Activated CD8-positive, alpha-beta T cell treated with anti-CD3 and anti-CD28 coated beads for 36 hours (primary cell): ENCODE measurements around the gene MRPL28. TPM values are rescaled to one million over a fixed set of nuclear protein-coding genes. Genes with fewer than 3 reads are reported as not detected.
"Not testable (repeated sequence)": the region's sequence is repeated elsewhere in the genome, so short reads cannot be mapped to it uniquely, and the experiment has no call there.

Source experiments
- ATAC-seq: fragments of 200-7000 bp; cut with Tn5 transposase; one replicate; pipeline ENCODE4 v1.10.0; 2021; ENCODE audit warnings: mild to moderate bottlenecking, moderate library complexity
- CTCF ChIA-PET: fragments of 350-600 bp; sonication (Branson Sonifier 250); formaldehyde crosslinking; loops from one replicate; lab custom pipeline; 2021; ENCODE audit warnings: antibody characterized with exemption; lab: Charles Lee
- POLR2A ChIA-PET: fragments of 350-600 bp; sonication (Branson Sonifier 250); formaldehyde crosslinking; loops from one replicate; lab custom pipeline; 2021; ENCODE audit warnings: antibody characterized with exemption; lab: Charles Lee
- DNase-seq: peaks from one replicate; pipeline ENCODE4 v3.0.0-alpha.2; 2020
- H3K27ac Mint-ChIP-seq: one replicate; pipeline ENCODE4 v1.8.0; 2021; ENCODE audit warnings: mild to moderate bottlenecking, mixed read lengths
- H3K27me3 Mint-ChIP-seq: one replicate; pipeline ENCODE4 v1.8.0; 2021; ENCODE audit warnings: mixed read lengths
- H3K36me3 Mint-ChIP-seq: one replicate; pipeline ENCODE4 v1.8.0; 2021; ENCODE audit warnings: low read depth, mixed read lengths
- H3K4me1 Mint-ChIP-seq: one replicate; pipeline ENCODE4 v1.8.0; 2021; ENCODE audit warnings: low read depth, mixed read lengths
- H3K4me3 Mint-ChIP-seq: one replicate; pipeline ENCODE4 v1.8.0; 2021; ENCODE audit warnings: mild to moderate bottlenecking, moderate library complexity, mixed read lengths
- H3K9me3 Mint-ChIP-seq: one replicate; pipeline ENCODE4 v1.8.0; 2021; ENCODE audit warnings: mixed read lengths
- intact Hi-C: fragments of 100-400 bp; cut with micrococcal nuclease; formaldehyde crosslinking; loops from one replicate; pipeline ENCODE4 v1.10.0; 2022
- total RNA-seq, 2 experiments: library from RNA; stranded (reverse); gene quantifications; one replicate each; pipeline ENCODE4 v1.2.3, GENCODE V29; 2021
- TF ChIP-seq, protein P1 (sequence below): fragments of 200-600 bp; IDR thresholded peaks from one replicate; pipeline ENCODE4 v1.8.0; 2022; ENCODE audit warnings: antibody characterized with exemption, mild to moderate bottlenecking

Gene MRPL28
- total RNA-seq, 2 experiments from 2014 or later, result 95.0 to 98.2 TPM

DNA sequence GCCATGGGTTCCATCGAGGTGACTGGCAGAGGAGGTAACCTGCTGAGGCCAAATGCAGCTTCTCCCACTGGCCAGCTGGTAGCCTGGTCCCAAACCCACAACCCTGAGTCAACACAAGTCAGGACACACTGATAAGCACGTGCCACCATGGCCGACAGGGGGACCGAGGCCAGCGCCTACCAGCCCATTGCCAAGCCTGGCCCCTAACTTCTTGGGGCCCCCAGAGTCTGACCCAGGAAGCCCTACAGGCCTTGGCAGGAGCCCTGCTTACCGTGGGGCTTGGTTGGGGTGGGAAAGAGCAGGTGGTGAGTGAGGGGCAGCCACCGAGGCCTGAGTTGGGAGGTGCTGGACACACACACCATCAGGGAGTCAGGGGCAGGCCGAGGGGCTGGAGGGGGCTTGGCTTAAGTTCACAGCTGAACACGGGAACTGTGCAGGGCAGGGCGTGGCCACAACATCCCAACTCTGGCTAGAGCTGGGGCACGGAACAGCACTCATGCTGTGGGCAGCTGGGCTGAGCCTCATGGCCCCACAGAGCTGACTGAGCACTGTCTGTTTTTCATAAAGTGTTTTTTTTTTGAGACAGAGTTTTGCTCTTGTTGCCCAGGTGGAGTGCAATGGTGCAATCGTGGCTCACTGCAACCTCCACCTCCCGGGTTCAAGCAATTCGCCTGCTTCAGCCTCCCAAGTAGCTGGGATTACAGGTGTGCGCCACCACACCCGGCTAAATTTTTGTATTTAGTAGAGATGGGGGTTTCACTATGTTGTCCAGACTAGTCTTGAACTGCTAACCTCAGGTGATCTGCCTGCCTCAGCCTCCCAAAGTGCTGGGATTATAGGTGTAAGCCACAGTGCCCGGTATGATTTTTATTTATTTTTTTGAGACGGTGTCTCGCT is 5.5 kb downstream of the MRPL28 start:
- intact Hi-C loops, result no loop called here
- Mint-ChIP-seq H3K27me3 (no peaks in the 10 kb centered on the region), H3K36me3 (peaks cover 13% of the 10 kb centered on the region), H3K27ac (no peak overlapping the region), H3K4me1 (peaks cover 10% of the 10 kb centered on the region), H3K4me3 (no peak overlapping the region), H3K9me3 (no peaks in the 10 kb centered on the region)
- ChIA-PET CTCF (interaction anchor here (1.2 kb wide), 1 partner anchor 249 kb away, joined by 3 read pairs; no protein-coding TSS in a partner anchor), POLR2A (interaction anchor here (0.7 to 1.0 kb wide), 2 partner anchors 10 to 137 kb away, joined by 3 read pairs; no protein-coding TSS in a partner anchor)
- TF ChIP-seq, protein P1, sequence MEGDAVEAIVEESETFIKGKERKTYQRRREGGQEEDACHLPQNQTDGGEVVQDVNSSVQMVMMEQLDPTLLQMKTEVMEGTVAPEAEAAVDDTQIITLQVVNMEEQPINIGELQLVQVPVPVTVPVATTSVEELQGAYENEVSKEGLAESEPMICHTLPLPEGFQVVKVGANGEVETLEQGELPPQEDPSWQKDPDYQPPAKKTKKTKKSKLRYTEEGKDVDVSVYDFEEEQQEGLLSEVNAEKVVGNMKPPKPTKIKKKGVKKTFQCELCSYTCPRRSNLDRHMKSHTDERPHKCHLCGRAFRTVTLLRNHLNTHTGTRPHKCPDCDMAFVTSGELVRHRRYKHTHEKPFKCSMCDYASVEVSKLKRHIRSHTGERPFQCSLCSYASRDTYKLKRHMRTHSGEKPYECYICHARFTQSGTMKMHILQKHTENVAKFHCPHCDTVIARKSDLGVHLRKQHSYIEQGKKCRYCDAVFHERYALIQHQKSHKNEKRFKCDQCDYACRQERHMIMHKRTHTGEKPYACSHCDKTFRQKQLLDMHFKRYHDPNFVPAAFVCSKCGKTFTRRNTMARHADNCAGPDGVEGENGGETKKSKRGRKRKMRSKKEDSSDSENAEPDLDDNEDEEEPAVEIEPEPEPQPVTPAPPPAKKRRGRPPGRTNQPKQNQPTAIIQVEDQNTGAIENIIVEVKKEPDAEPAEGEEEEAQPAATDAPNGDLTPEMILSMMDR, result no peak
- DNase-seq (no peak), ATAC-seq (no peak)

DNA sequence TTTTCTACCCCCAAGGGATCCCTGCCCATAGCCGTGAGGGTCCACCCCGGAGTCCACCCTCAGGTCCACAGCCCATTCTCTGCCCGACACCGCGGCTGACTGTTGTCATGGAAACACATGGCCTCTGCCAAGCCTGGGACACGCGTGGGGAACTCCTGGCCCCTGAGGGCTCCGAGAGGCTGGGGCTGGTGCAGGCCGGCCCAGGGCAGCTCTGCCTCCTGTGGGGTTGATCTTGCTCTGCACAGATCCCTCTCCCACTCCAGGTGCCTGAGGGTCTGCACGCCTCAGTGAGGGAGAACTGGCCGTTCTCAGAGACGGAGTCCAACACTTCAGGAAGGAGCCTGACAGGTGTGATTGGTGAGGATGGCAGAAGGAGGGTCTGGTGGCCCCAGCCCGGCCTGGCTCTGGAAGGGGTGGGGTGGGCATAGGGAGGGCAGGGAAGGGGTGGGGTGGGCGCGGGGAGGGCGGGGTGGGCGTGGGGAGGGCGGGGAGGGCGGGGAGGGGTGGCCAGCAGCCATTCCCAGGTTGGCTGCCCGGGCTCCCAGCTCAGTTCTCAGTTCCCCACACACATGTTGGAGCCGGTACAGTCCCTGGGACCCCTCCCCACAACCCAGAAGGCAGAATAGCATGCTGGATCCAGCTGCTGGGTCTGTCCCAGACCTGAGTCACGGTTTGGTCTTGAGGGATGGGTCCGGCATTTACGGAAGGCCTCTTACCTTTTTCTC is 6.4 kb downstream of the MRPL28 start:
- DNase-seq (no peak), ATAC-seq (no peak)
- no peaks in the 10 kb centered on the region for H3K27me3 Mint-ChIP-seq
- intact Hi-C loops, result no loop called here
- TF ChIP-seq, protein P1, result no peak
- H3K9me3 Mint-ChIP-seq, result no peaks in the 10 kb centered on the region
- H3K27ac Mint-ChIP-seq, result no peak overlapping the region
- H3K4me3 Mint-ChIP-seq, result no peak overlapping the region
- peaks cover 5% of the 10 kb centered on the region for H3K36me3 Mint-ChIP-seq
- ChIA-PET POLR2A (no interaction called here), CTCF (interaction anchor here (2.2 to 2.4 kb wide), 2 partner anchors 257 to 298 kb away, joined by 9 to 20 read pairs; no protein-coding TSS in a partner anchor)
- peaks cover 6% of the 10 kb centered on the region for H3K4me1 Mint-ChIP-seq

DNA sequence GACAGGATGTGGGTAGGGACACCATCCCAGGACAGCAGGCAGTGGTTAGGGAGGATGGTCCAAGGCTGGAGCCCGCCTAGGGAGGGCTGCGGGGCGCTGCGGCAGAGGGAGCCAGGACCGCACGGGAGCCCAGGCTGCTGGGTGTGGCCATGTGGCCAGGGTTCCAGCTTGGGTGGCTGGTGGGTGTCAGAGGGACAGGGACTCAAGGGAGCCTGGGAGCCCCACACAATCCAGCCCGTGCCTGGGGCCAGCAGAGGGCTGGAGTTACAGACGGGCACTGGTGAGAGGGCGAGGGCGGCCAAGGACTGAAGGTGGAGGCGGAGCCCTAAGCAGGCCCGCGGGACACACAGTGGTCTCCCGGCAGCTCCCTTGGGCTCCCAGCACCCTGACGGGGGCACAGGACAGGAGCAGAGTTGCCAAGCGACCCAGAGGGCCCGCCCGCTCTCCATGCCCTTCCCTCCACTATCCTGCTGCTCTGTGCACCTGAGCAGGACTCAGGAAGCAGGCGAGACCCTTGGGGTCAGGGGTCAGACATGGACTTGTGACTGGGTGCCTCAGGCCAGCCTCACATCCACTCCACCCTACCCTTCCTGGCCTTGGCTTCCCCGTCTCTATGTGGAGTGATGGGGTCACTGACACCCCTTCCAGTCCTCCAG is 7.1 kb downstream of the MRPL28 start:
- Mint-ChIP-seq H3K36me3 (peaks cover 4% of the 10 kb centered on the region), H3K4me1 (peaks cover 6% of the 10 kb centered on the region), H3K27ac (no peak overlapping the region), H3K27me3 (no peaks in the 10 kb centered on the region), H3K4me3 (no peak overlapping the region), H3K9me3 (no peaks in the 10 kb centered on the region)
- POLR2A ChIA-PET, result interaction anchor here (0.9 kb wide), 1 partner anchor 135 kb away, joined by 5 read pairs; no protein-coding TSS in a partner anchor
- DNase-seq (no peak), ATAC-seq (no peak)
- intact Hi-C loops, result no loop called here
- TF ChIP-seq, protein P1, result no peak
- CTCF ChIA-PET, result interaction anchor here (0.8 to 2.4 kb wide), 10 partner anchors 13 to 297 kb away, joined by 3 to 20 read pairs (median 6); partner anchors contain the start of gene LUC7L

DNA sequence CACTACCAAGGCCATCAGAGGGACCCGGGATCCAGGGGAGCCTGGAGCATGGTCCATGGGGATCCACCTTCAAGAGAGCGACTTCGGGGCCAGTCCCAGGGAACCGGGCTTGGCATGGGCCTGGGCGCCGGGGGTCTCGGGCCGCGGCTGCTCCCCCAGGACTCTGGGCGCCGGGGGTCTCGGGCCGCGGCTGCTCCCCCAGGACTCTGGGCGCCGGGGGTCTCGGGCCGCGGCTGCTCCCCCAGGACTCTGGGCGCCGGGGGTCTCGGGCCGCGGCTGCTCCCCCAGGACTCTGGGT is 7.7 kb downstream of the MRPL28 start:
- H3K27me3 Mint-ChIP-seq, H3K36me3 Mint-ChIP-seq, H3K27ac Mint-ChIP-seq, H3K4me3 Mint-ChIP-seq, intact Hi-C loops, H3K4me1 Mint-ChIP-seq, DNase-seq, H3K9me3 Mint-ChIP-seq, ATAC-seq: not testable (repeated sequence)
- ChIA-PET CTCF (interaction anchor here (0.7 to 2.4 kb wide), 24 partner anchors 8 to 297 kb away, joined by 3 to 20 read pairs (median 4); partner anchors contain the start of genes FAM234A, LUC7L and MRPL28), POLR2A (interaction anchor here (0.9 kb wide), 1 partner anchor 134 kb away, joined by 5 read pairs; no protein-coding TSS in a partner anchor)
- TF ChIP-seq, protein P1, result peak; percentile 3
